WTC11 (cell line): ENCODE results near the gene NTN5.

Experiments
- ATF6 ChIP-seq: sonication (generic); formaldehyde crosslinking; IDR thresholded peaks from 2 replicates; pipeline ENCODE4 v1.8.1; 2023; ENCODE audit warnings: mild to moderate bottlenecking, missing genetic modification reagents
- CTCF ChIP-seq: fragments of 200-600 bp; IDR thresholded peaks from 2 replicates; pipeline ENCODE4 v1.8.0; 2022; ENCODE audit warnings: antibody characterized with exemption
- KAT7 ChIP-seq: sonication (generic); formaldehyde crosslinking; IDR thresholded peaks from 2 replicates; pipeline ENCODE4 v1.8.1; 2023; ENCODE audit warnings: missing genetic modification reagents, mild to moderate bottlenecking, borderline replicate concordance
- NFYB ChIP-seq: sonication (generic); formaldehyde crosslinking; conservative IDR thresholded peaks from 2 replicates; pipeline ENCODE4 v1.8.0; 2022; ENCODE audit warnings: low read depth, missing genetic modification reagents
- TEAD1 ChIP-seq: sonication (generic); formaldehyde crosslinking; IDR thresholded peaks from 2 replicates; pipeline ENCODE4 v1.8.0; 2022; ENCODE audit warnings: mild to moderate bottlenecking, missing genetic modification reagents
- ZNF532 ChIP-seq: fragments of 250-450 bp; sonication (Bioruptor Pico); IDR thresholded peaks from 2 replicates; pipeline ENCODE4 v1.9.0; 2021; ENCODE audit warnings: mild to moderate bottlenecking, borderline replicate concordance

- TF ChIP-seq NFYB (CRISPR knock-in tag): no peak
- no peak for TF ChIP-seq TEAD1 (CRISPR knock-in tag)
- TF ChIP-seq KAT7 (CRISPR knock-in tag): no peak
- no peak for TF ChIP-seq ZNF532 (CRISPR knock-in tag)
- no peak for TF ChIP-seq CTCF
- TF ChIP-seq ATF6 (CRISPR knock-in tag): no peak
Measured at GRCh38 chr19:48676887-48677286, 4.1 kb upstream of the NTN5 start.
